GM15510 (cell line): ENCODE data around the gene AFTPH.

Experiments used
- POLR2A ChIP-seq: IDR thresholded peaks from 3 replicates; pipeline ENCODE4 v1.6.1; 2011; ENCODE audit warnings: borderline replicate concordance; ENCODE audit not compliant: insufficient read length; ENCODE audit errors: extremely low read depth

Gene AFTPH

DNA sequence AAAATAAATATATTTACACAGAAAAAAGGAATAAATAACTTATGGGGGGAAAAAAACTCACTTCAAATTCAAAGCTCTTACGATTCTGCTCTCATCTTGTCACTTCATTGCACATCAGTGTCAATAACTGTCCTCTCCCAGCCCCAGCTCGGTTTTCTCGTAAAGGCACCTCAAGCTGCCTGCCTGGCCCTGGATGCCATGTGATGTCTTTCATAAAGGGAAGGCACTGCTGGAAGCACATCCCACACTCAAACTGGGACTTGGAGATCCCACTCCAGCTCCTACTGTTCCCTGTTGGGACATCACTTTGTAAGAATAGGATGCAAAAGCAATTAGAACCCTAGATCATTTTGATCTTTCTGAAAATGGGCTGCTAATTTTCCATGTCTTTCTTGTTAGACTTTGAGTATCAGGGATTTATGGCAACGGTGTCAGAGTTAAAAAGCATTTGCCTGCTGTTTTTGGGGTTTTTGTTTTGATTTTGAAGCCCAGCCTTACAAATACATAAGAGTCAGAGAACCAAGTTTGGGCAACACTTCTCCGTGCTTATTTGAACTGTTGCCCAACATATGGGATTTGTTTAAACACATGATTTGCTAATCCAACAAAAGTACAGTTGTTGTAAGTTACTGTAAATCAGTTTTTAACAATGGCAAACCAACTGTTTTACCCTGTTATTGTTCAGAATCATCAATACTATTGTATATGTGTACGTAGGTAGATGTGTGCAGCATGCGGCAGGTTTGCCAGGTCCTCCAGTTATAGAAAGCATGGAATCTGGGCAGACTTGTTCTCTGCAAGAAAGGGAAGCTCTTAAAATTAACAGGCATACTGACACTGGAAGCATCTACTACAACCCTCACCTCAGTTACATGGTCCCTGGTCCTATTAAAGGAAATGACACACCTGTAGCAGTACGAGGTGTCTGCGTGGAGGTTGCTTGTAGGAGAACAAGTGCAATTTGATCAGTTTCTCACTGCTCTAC, 109.0 kb downstream of the AFTPH start:
- no peak for TF ChIP-seq POLR2A

DNA sequence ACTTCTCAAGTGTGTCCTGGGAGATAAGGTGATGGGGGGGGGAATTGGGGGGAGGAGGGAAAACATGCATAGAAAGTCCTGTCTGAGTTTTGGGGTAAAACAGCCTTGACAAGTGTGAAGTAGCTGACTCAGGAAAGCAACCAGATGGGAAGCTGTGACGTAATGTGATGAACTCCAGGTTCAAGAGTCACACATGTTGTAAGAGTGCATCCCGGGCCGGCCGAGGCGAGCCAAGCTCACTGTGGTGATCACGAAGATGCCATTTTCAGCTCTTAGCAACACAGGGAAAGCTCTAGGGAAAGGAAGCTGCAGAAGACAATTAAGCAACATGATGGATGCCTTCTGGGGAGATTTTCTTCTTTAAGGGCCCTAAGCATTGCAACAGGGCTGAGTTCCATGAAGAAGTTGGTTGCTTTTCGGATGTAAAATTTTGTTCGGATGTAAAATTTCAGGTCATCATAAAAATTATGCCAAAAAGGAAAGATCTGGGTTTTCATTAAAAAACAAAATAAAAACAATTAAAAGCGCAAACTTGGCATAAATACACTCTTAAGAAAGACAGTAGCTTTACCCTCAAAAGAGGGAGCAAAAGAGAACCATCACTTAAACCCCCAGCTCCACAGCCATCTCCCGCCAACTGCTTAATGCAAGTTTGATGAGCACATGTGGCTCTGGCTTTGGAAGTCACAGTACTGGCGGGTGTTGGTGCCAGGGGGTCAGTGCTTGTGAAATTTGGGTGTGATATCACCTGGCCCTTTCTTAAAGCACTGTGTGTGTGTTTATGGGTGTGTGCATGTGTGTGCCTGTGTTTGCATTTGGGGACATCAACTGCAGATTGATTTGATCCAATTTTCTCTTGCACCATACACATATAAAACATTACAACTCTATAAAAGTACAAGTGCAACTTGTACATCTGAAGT, 110.5 kb downstream of the AFTPH start:
- TF ChIP-seq POLR2A, result no peak

DNA sequence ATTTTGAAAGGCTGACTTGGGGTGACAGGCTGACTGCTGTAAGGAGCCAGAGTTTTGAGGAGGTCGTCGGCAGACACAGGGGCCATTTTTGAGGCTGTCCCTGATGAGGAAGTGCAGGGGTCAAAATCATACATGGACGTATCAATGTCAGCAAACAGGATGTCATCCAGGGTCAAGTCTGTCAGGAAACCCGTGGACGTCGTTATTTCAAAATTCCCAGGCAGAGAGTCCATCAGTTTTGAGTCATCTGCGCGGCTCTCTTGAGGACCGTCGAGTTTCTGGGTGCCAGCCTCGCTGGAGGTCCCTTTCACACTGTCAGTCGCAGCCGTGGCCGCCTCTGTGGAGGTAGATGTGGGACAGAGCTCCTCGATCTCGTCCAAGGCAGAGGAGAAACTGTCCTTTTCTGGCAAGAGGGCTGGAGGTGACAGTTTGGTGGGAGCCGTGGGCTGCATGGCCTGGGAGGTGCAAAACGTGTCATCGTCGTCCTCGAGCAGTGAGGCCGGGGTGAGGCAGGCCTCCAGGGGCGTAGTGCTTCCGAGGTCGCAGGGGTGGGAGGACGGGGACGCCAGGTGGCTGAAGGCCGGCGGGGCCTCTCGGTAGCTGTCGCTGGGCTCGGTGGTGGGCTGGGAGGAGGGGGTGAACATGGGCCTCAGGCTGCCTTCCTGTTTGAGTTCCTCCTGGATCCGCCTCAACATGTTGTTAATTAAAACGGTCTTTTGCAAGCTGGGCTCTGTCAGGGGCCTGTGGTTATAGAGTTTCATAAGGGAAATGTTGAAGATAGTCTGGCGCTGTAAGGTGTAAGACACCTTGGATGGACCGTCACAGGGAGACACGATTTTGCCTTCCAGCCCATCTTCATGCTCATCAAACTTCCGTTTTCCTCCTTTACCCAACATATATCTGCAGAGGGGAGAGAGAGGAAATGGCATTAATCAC, 112.1 kb downstream of the AFTPH start:
- no peak for TF ChIP-seq POLR2A

DNA sequence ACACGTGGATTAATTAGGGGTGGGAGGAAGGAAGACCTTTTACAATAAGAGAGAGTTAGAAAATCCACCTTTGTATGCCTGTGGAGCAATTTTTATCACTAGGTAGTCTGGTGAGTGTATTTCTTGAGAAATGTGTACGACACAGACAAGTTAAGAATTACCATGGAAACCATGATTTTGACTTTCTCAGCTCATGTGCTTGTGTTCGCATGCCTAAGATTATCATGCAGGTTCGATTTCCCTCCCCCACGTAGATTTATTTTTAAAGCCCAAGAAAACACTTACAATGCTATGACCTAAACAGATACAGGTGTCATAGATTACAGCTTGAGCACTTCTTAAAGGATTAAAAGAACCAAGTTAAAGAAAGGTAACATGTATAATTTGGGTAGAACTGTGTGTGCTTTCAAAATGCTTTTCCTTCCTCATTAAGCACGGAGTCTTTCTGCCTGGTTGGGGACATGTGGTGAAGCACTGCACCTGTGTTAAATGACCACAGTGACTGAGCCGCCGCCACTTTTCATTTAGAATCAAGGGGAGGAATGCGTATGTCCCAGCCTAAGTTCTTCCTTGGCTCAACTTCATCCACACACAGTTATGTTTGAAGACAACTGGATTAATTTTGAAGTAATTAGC, 113.0 kb downstream of the AFTPH start:
- TF ChIP-seq POLR2A, result no peak

GRCh38 chr2:64637931-64638330, 113.8 kb downstream of the AFTPH start:
- TF ChIP-seq POLR2A, result no peak

- no peak for TF ChIP-seq POLR2A
These were observed 114.5 kb downstream of the AFTPH start for GRCh38 chr2:64638502-64639120.

DNA sequence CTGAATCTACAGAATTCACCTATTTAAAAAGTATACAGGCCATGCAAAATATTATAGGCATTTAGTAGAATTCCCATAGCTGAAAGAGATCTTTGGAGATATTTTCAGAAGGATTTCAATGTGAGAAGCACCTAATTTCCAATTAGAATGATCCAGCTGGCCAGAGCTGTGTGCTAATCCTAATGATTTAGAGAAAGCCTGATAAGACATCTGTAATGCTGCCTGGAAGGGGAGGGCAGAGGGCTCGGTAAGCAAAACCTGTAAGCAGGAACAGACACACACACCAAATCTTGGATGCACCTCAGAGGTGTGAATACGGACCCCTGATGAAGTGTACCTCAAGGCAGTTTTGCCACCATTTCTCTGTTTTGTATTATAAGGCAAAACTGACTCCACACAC, 115.6 kb downstream of the AFTPH start:
- TF ChIP-seq POLR2A, result no peak

GRCh38 chr2:64640153-64641044, 116.3 kb downstream of the AFTPH start:
- no peak for TF ChIP-seq POLR2A

GRCh38 chr2:64641599-64641998, 117.5 kb downstream of the AFTPH start:
- no peak for TF ChIP-seq POLR2A
